Psoas muscle (tissue), 8 donors: ENCODE measurements around the gene HYDIN. TPM values are rescaled to one million over a fixed set of nuclear protein-coding genes. Genes with fewer than 3 reads are reported as not detected.

Experiments used
- ATAC-seq, 4 donors: fragments of 200-7000 bp; cut with Tn5 transposase; one replicate each; pipeline ENCODE4 v1.9.1; 2020; ENCODE audit warnings: moderate library complexity in 3 of 4, mild to moderate bottlenecking in 2 of 4
- DNase-seq, 2 donors: peaks; one replicate each; pipeline ENCODE4 v3.0.0-alpha.2; 2020
- H3K27ac ChIP-seq: fragments of 200-600 bp; one replicate; pipeline ENCODE4 v1.8.0; 2022
- H3K27me3 ChIP-seq, 3 donors: fragments of 200-600 bp in 1 of 3; one replicate each; pipeline versions ENCODE4 v1.6.1 to v1.8.0; 2013 to 2022; ENCODE audit warnings: low read length in 2 of 3, mild to moderate bottlenecking in 2 of 3, moderate library complexity in 1 of 3; ENCODE audit not compliant: insufficient read depth in 3 of 3
- H3K36me3 ChIP-seq, 2 donors: fragments of 200-600 bp in 1 of 2; one replicate each; pipeline versions ENCODE4 v1.6.1 to v1.8.0; 2013 to 2022; ENCODE audit warnings: low read depth in 1 of 2, mild to moderate bottlenecking in 1 of 2, moderate library complexity in 1 of 2; ENCODE audit not compliant: insufficient read depth in 1 of 2
- H3K4me1 ChIP-seq: fragments of 200-600 bp; one replicate; pipeline ENCODE4 v1.8.0; 2022
- H3K4me3 ChIP-seq: fragments of 200-600 bp; one replicate; pipeline ENCODE4 v1.8.0; 2022; ENCODE audit warnings: mild to moderate bottlenecking
- H3K9me3 ChIP-seq: fragments of 200-600 bp; one replicate; pipeline ENCODE4 v1.8.0; 2022
- WGBS, 3 donors: extraction: QIAGEN DNeasy Blood & Tissue Kit; methylation state at CpG; one replicate each; pipeline versions ENCODE4 v1.1.6 to v1.1.7; 2013; 5-methylcytosine and 5-hydroxymethylcytosine counted together
- intact Hi-C, 2 donors: fragments of 100-400 bp; cut with DNase I; formaldehyde crosslinking; loops; one replicate each; pipeline versions ENCODE4 v1.11.0 to v1.14.2; 2022
- polyA plus RNA-seq, 3 donors: library from polyadenylated mRNA; stranded (reverse); fragments of 200-250 nt; gene quantifications; one replicate each; pipeline ENCODE4 v1.2.3, GENCODE V29; 2013
- total RNA-seq, 4 donors: library from RNA; stranded (reverse); fragmentation: NEBNext Ultra II Directional in 2 of 4; extraction: Animal tissue kit (Norgen Biotek cat#: 25700) in 2 of 4; gene quantifications; one replicate each; pipeline versions ENCODE4 v1.2.1 to v1.2.4, GENCODE V29; 2021 to 2023
- TF ChIP-seq, protein P1 (sequence below): fragments of 200-600 bp; IDR thresholded peaks from one replicate; pipeline ENCODE4 v1.8.0; 2022; ENCODE audit warnings: antibody characterized with exemption
- donor health status: healthy with polysubstance abuse.
- donor health status: DM: no; HTN: no; CAD: no; lungs with moderate emphysema.
- donor health status: Bipolar disorder and iron deficiency.
- donor health status: healthy.
- donor health status: DM: yes; HTN: yes; CAD: no.
- donor health status: DM: no; HTN: no; CAD: no.
- donor health status: DM: no; HTN: no; CAD: no.
- donor health status: DM: yes; HTN: yes; CAD: no.

The HYDIN gene
- total and polyA plus RNA-seq, 7 donors: 0.16 to 0.85 (median 0.29) TPM; not detected in 3

DNA sequence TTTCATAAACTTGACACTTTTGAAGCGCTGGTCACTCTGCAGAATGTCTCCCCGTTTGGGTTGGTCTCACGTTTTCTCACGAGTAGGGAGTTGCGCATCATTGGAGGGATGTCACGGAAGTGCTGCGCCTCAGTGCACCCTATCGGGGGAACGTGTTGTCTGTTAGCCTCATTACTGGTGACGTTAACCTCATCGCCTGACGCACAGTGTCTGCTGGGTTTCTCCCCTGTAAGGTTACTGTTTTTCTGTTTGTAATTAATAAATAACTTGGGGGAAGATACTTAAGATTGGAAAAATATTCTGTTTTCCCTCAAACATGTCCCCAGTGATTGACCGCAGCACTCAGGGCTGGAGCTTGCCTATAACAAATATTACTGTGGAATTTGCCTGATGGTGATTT lies 456.3 kb downstream of the HYDIN start:
- 93 to 96% (median 94%) methylated on average over 13 of the region's 13 CpGs for WGBS, 3 donors

DNA sequence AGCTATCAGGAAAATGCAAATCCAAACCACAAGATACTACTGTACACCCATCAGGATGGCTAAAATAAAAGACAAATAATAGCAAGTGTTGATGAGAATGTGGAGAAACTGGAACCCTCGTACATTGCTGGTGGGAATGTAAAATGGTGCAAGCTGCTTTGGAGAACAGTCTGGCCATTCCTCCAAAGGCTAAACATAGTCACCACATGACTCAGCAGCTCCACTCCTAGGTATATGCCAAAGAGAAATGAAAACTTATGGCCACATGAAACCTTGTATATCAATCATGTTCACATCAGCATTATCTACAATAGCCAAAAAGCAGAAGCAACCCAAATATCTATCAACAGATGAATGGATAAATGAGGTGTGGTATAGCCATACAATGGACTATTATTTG lies 458.0 kb downstream of the HYDIN start:
- Histone ChIP-seq H3K9me3 (no peaks in the 10 kb centered on the region), H3K4me1 (peaks cover 38% of the 10 kb centered on the region), H3K36me3 (peaks cover 0 to 14% of the 10 kb centered on the region in 2 donors), H3K27me3 (no peaks in the 10 kb centered on the region), H3K4me3 (no peak overlapping the region), H3K27ac (peak overlapping the region; percentile 49)
- ATAC-seq (peak; percentile 38 to 72 (median 62)), DNase-seq (no peak)
- WGBS, 3 donors: 32 to 46% (median 35%) methylated on average over 1 of the region's 1 CpG
- TF ChIP-seq, protein P1, sequence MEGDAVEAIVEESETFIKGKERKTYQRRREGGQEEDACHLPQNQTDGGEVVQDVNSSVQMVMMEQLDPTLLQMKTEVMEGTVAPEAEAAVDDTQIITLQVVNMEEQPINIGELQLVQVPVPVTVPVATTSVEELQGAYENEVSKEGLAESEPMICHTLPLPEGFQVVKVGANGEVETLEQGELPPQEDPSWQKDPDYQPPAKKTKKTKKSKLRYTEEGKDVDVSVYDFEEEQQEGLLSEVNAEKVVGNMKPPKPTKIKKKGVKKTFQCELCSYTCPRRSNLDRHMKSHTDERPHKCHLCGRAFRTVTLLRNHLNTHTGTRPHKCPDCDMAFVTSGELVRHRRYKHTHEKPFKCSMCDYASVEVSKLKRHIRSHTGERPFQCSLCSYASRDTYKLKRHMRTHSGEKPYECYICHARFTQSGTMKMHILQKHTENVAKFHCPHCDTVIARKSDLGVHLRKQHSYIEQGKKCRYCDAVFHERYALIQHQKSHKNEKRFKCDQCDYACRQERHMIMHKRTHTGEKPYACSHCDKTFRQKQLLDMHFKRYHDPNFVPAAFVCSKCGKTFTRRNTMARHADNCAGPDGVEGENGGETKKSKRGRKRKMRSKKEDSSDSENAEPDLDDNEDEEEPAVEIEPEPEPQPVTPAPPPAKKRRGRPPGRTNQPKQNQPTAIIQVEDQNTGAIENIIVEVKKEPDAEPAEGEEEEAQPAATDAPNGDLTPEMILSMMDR: no peak
- intact Hi-C loops: loop anchor here (5.0 kb wide), 2 partner anchors 90 to 245 kb away; no protein-coding TSS in a partner anchor

More for the DNA sequence above, 456.3 kb downstream of the HYDIN start:
- Histone ChIP-seq H3K27ac (no peak overlapping the region), H3K4me3 (no peak overlapping the region), H3K27me3 (no peaks in the 10 kb centered on the region), H3K4me1 (peaks cover 38% of the 10 kb centered on the region), H3K36me3 (peaks cover 0 to 18% of the 10 kb centered on the region in 2 donors), H3K9me3 (no peaks in the 10 kb centered on the region)
- ATAC-seq: no peak
- intact Hi-C loops: loop anchor here (5.0 kb wide), 2 partner anchors 92 to 247 kb away; no protein-coding TSS in a partner anchor
- TF ChIP-seq, protein P1: no peak
- no peak for DNase-seq

GRCh38 chr16:70770626-70771552 lies 459.6 kb downstream of the HYDIN start:
- intact Hi-C loops: loop anchor here (2.0 to 5.0 kb wide), 5 partner anchors 18 to 244 kb away; no protein-coding TSS in a partner anchor
- Histone ChIP-seq H3K4me3 (no peak overlapping the region), H3K27me3 (no peaks in the 10 kb centered on the region), H3K4me1 (peaks cover 48% of the 10 kb centered on the region), H3K9me3 (no peaks in the 10 kb centered on the region), H3K36me3 (peaks cover 0 to 10% of the 10 kb centered on the region in 2 donors), H3K27ac (peak overlapping the region; percentile 49)
- ATAC-seq: peak; percentile 77 to 87 (median 82)
- DNase-seq: peak; percentile 67 to 83
- TF ChIP-seq, protein P1: peak; percentile 97
- WGBS, 3 donors: 20 to 38% (median 20%) methylated on average over 15 of the region's 15 CpGs

DNA sequence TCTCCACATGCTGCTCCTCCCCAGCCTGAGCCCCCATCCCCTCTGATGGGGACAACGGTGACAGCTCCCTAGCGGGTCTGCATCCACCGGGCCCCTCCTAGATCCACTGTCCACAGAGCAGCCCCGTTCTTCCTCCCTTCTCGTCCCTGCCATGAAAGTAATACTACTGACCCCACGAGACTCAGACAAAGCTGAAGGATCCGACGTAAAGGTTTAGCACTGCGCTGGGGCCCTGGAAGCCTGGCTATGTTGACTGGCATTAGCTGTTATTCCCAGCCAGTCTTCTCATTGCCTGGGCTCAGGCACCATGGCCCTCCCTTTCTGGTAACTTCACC lies 460.3 kb downstream of the HYDIN start:
- Histone ChIP-seq H3K27ac (peak overlapping the region; percentile 23), H3K4me3 (no peak overlapping the region), H3K36me3 (peaks cover 0 to 13% of the 10 kb centered on the region in 2 donors), H3K4me1 (peaks cover 48% of the 10 kb centered on the region), H3K27me3 (no peaks in the 10 kb centered on the region), H3K9me3 (no peaks in the 10 kb centered on the region)
- ATAC-seq: peak in 3 of 4 donors; percentile 64 to 73 (median 70)
- intact Hi-C loops: loop anchor here (2.0 to 5.0 kb wide), 5 partner anchors 17 to 243 kb away; no protein-coding TSS in a partner anchor
- WGBS, 3 donors: 50 to 74% (median 54%) methylated on average over 9 of the region's 9 CpGs
- peak in 1 of 2 donors; percentile 50 for DNase-seq
- TF ChIP-seq, protein P1: no peak
